ENCODE data around the gene MMS19.

MMS19 gene

GRCh38 chr10:97485647-97486281 is 12.5 kb downstream of the MMS19 start:
- TF ChIP-seq FOXP2 (optimal IDR thresholded peaks at IDR 0.05; ENCODE audit: borderline replicate concordance, extremely low read depth, extremely low read length, insufficient read depth) (no peak), SIN3A (IDR thresholded peaks at IDR 0.05; ENCODE audit: borderline replicate concordance, insufficient read depth, low read length) (no peak), TAF1 (IDR thresholded peaks at IDR 0.05; ENCODE audit: borderline replicate concordance, insufficient read depth, low read length) (no peak), REST (IDR thresholded peaks at IDR 0.05; ENCODE audit: insufficient read depth in 1 of 2, low read depth in 2 of 2, low read length in 2 of 2) (no peak), POLR2AphosphoS5 (IDR thresholded peaks at IDR 0.05; ENCODE audit: low read depth, low read length) (no peak)

GRCh38 chr10:97483921-97484320 is 14.3 kb downstream of the MMS19 start:
- TF ChIP-seq TAF1 (IDR thresholded peaks at IDR 0.05; ENCODE audit: borderline replicate concordance, insufficient read depth, low read length) (no peak), REST (IDR thresholded peaks at IDR 0.05; ENCODE audit: insufficient read depth in 1 of 2, low read depth in 2 of 2, low read length in 2 of 2) (no peak)

DNA sequence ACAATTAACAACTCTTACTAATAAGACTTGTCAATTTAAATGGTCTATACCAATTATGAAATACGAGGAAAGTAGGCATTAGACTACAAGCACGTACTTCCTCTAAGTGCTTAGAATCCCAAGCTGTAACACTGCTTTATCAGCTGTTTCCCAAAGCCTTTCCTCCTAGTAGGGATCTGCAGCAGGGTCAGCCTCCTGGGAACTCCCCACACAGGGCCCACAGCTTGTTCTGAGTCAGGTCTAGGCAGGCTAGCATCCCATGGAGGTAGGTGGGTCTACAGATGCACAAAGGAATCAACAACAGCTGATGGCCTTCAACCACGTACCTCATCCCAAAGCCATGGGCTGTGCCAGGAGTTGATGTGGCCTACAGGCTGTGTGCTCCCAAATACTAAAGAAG is 14.7 kb downstream of the MMS19 start:
- TF ChIP-seq REST (IDR thresholded peaks at IDR 0.05; ENCODE audit: insufficient read depth in 1 of 2, low read depth in 2 of 2, low read length in 2 of 2) (no peak), SIN3A (IDR thresholded peaks at IDR 0.05; ENCODE audit: borderline replicate concordance, insufficient read depth, low read length) (no peak), TAF1 (IDR thresholded peaks at IDR 0.05; ENCODE audit: borderline replicate concordance, insufficient read depth, low read length) (no peak), POLR2AphosphoS5 (IDR thresholded peaks at IDR 0.05; ENCODE audit: low read depth, low read length) (no peak), FOXP2 (optimal IDR thresholded peaks at IDR 0.05; ENCODE audit: borderline replicate concordance, extremely low read depth, extremely low read length, insufficient read depth) (no peak)

DNA sequence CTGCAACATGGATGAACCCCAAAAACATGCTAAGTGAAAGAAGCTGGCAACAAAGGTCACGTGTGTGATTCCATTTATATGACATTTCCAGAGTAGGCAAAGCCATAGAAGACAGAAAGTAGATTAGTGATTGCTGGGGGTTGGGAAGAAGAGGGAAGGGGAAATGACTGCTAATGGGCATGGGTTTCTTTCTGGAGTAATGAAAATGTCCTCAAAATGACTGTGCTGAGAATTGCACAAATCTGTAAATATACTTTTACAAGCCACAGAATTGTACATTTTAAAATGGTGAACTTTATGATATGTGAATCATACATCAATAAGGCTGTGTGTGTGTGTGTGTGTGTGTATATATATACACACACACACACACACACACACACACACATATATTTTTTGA is 15.8 kb downstream of the MMS19 start:
- TF ChIP-seq SIN3A (IDR thresholded peaks at IDR 0.05; ENCODE audit: borderline replicate concordance, insufficient read depth, low read length): no peak
- no peak for TF ChIP-seq TAF1 (IDR thresholded peaks at IDR 0.05; ENCODE audit: borderline replicate concordance, insufficient read depth, low read length)
- no peak for TF ChIP-seq REST (IDR thresholded peaks at IDR 0.05; ENCODE audit: insufficient read depth in 1 of 2, low read depth in 2 of 2, low read length in 2 of 2)
- no peak for TF ChIP-seq POLR2AphosphoS5 (IDR thresholded peaks at IDR 0.05; ENCODE audit: low read depth, low read length)
- no peak for TF ChIP-seq FOXP2 (optimal IDR thresholded peaks at IDR 0.05; ENCODE audit: borderline replicate concordance, extremely low read depth, extremely low read length, insufficient read depth)

DNA sequence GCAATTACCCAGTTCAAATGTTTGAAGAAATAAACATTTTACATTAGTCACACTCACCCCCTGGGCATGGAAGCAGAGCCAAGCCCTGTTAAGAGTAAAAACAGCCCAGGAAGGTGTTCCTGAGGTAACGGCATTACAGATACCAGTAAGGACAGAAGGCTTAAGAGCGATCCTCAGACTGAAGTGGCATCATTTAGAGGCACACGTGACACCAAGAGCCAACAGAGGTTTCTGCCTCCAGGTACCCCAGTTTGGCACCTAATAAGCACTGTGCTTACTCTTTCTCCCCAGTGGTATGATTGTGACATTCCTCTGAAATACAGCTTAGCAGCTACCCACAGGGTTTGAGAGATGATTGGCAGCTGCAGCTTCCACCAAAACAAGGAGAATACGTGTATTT is 17.2 kb downstream of the MMS19 start:
- TF ChIP-seq POLR2AphosphoS5 (IDR thresholded peaks at IDR 0.05; ENCODE audit: low read depth, low read length) (no peak), FOXP2 (optimal IDR thresholded peaks at IDR 0.05; ENCODE audit: borderline replicate concordance, extremely low read depth, extremely low read length, insufficient read depth) (no peak), TAF1 (IDR thresholded peaks at IDR 0.05; ENCODE audit: borderline replicate concordance, insufficient read depth, low read length) (no peak), REST (IDR thresholded peaks at IDR 0.05; ENCODE audit: insufficient read depth in 1 of 2, low read depth in 2 of 2, low read length in 2 of 2) (no peak), SIN3A (IDR thresholded peaks at IDR 0.05; ENCODE audit: borderline replicate concordance, insufficient read depth, low read length) (no peak)

Measured in PFSK-1 (cell line).